HepG2 (cell line): Measurements from ENCODE around the gene STK10. TPM values are rescaled to one million over a fixed set of nuclear protein-coding genes. Genes with fewer than 3 reads are reported as not detected.

Experiments
- ATAC-seq: fragments of 200-7000 bp; cut with Tn5 transposase; 3 replicates; pipeline ENCODE4 v1.9.1; 2020; ENCODE audit warnings: mild to moderate bottlenecking, moderate library complexity
- BruUV-seq: library from RNA; stranded (reverse); fragments of 400-500 nt; replicated peaks from 2 replicates; lab custom pipeline; 2021; lab: Mats Ljungman, UMichigan
- CTCF ChIA-PET: fragments of 300-600 bp; formaldehyde crosslinking; extraction: SDS; loops from one replicate; lab custom pipeline; 2021; ENCODE audit warnings: low total read pairs, inconsistent platforms, low intra/inter-chr PET ratio; lab: Yijun Ruan, JAX
- POLR2A ChIA-PET: fragments of 350-600 bp; sonication (Branson Sonifier 250); formaldehyde crosslinking; loops from one replicate; lab custom pipeline; 2020; ENCODE audit warnings: antibody characterized with exemption, inconsistent platforms; lab: Yijun Ruan, JAX
- DNase-seq: peaks from one replicate; pipeline ENCODE4 v3.0.0-alpha.2; 2015; ENCODE audit warnings: low spot score
- FAIRE-seq: peaks from 3 replicates; lab custom pipeline; 2011; peaks lifted over from hg19 to GRCh38; lab: Jason Lieb, UNC
- H2AFZ ChIP-seq: one replicate; pipeline ENCODE4 v1.6.1; 2011; ENCODE audit warnings: low read length, inconsistent platforms
- H3K27ac ChIP-seq: fragments of 300-600 bp; 3 replicates; pipeline ENCODE4 v1.8.0; 2011; ENCODE audit warnings: mixed run types, mild to moderate bottlenecking, mixed read lengths, low read length, inconsistent platforms; ENCODE audit not compliant: insufficient read depth; ENCODE audit errors: extremely low read length
- H3K27me3 ChIP-seq, 2 experiments: fragments of 200-600 bp in 1 of 2; 2 replicates in 1 of 2; 3 replicates in 1 of 2; pipeline versions ENCODE4 v1.6.0 to v1.8.0; 2011; ENCODE audit warnings: low read length in 2 of 2, mild to moderate bottlenecking in 2 of 2, moderate library complexity in 2 of 2, inconsistent platforms in 1 of 2; ENCODE audit not compliant: insufficient read depth in 2 of 2, control insufficient read depth in 1 of 2
- H3K36me3 ChIP-seq, 2 experiments: fragments of 200-600 bp in 1 of 2; replicated peaks in 1 of 2; 2 replicates in 1 of 2; 3 replicates in 1 of 2; pipeline versions ENCODE4 v1.5.1 to v1.8.0; 2011; ENCODE audit warnings: low read length in 2 of 2, inconsistent platforms in 1 of 2; ENCODE audit not compliant: insufficient read depth in 2 of 2, control insufficient read depth in 1 of 2
- H3K4me1 ChIP-seq: 2 replicates; pipeline ENCODE4 v1.5.1; 2012; ENCODE audit warnings: low read length, inconsistent platforms; ENCODE audit not compliant: insufficient read depth
- H3K4me2 ChIP-seq: 2 replicates; pipeline ENCODE4 v1.6.0; 2011; ENCODE audit warnings: low read depth, low read length, inconsistent platforms
- H3K4me3 ChIP-seq, 3 experiments: fragments of 200-600 bp in 1 of 3; sonication (generic), shearing (Covaris generic) in 1 of 3; replicated peaks in 1 of 3; 2 replicates each; pipeline ENCODE4 v1.5.1; 2011 to 2016; ENCODE audit warnings: low read length in 3 of 3, inconsistent platforms in 2 of 3, low read depth in 2 of 3, mild to moderate bottlenecking in 2 of 3, control low read depth in 1 of 3, mixed read lengths in 1 of 3; ENCODE audit not compliant: insufficient read depth in 1 of 3
- H3K79me2 ChIP-seq: one replicate; pipeline ENCODE4 v1.6.1; 2011; ENCODE audit warnings: low read length, inconsistent platforms; ENCODE audit not compliant: insufficient read depth
- H3K9ac ChIP-seq: 2 replicates; pipeline ENCODE4 v1.6.0; 2011; ENCODE audit warnings: mild to moderate bottlenecking, low read depth, low read length, inconsistent platforms; ENCODE audit not compliant: insufficient read depth
- H3K9me3 ChIP-seq: 2 replicates; pipeline ENCODE4 v1.5.1; 2012; ENCODE audit warnings: mild to moderate bottlenecking, low read length
- H4K20me1 ChIP-seq: 2 replicates; pipeline ENCODE4 v1.6.0; 2011; ENCODE audit warnings: inconsistent platforms, mild to moderate bottlenecking, low read length, moderate library complexity; ENCODE audit not compliant: insufficient read depth
- ARID5B ChIP-seq: IDR thresholded peaks from 2 replicates; pipeline ENCODE4 v1.4.0; 2020; ENCODE audit warnings: mild to moderate bottlenecking, missing genetic modification reagents
- CENPBD1 ChIP-seq: sonication (generic); formaldehyde crosslinking; IDR thresholded peaks from 2 replicates; pipeline ENCODE4 v1.8.0; 2022; ENCODE audit warnings: missing genetic modification reagents, low read depth, mild to moderate bottlenecking, borderline replicate concordance
- GTF3A ChIP-seq: sonication (generic); formaldehyde crosslinking; conservative IDR thresholded peaks from 2 replicates; pipeline ENCODE4 v1.4.0; 2020; ENCODE audit warnings: mild to moderate bottlenecking, missing genetic modification reagents
- HOXA5 ChIP-seq: sonication (generic); formaldehyde crosslinking; IDR thresholded peaks from 2 replicates; pipeline ENCODE4 v1.4.0; 2020; ENCODE audit warnings: missing genetic modification reagents
- IRF1 ChIP-seq: sonication (generic); formaldehyde crosslinking; IDR thresholded peaks from 2 replicates; pipeline ENCODE4 v1.4.0; 2020; ENCODE audit warnings: low read depth, mild to moderate bottlenecking, missing genetic modification reagents
- LCORL ChIP-seq, 2 experiments: fragments of 450-650 bp in 1 of 2; sonication (generic) in 1 of 2; formaldehyde crosslinking in 1 of 2; IDR thresholded peaks; 2 replicates each; pipeline versions ENCODE4 v1.5.0 to v1.6.1; 2017 to 2020; ENCODE audit warnings: antibody characterized with exemption in 1 of 2, missing genetic modification reagents in 1 of 2
- NCOR1 ChIP-seq: fragments of 200-600 bp; sonication (generic); IDR thresholded peaks from 2 replicates; pipeline ENCODE4 v1.7.0; 2017; ENCODE audit warnings: antibody characterized with exemption, low read length, borderline replicate concordance
- ZNF33A ChIP-seq: sonication (generic); formaldehyde crosslinking; IDR thresholded peaks from 2 replicates; pipeline ENCODE4 v1.5.1; 2020; ENCODE audit warnings: missing genetic modification reagents, mild to moderate bottlenecking, moderate library complexity, borderline replicate concordance
- ZNF441 ChIP-seq: sonication (generic); formaldehyde crosslinking; IDR thresholded peaks from 2 replicates; pipeline ENCODE4 v1.7.0; 2021; ENCODE audit warnings: missing genetic modification reagents, borderline replicate concordance
- ZNF513 ChIP-seq: sonication (generic); formaldehyde crosslinking; conservative IDR thresholded peaks from 2 replicates; pipeline ENCODE4 v1.5.0; 2020; ENCODE audit warnings: missing genetic modification reagents
- ZNF556 ChIP-seq: sonication (generic); formaldehyde crosslinking; IDR thresholded peaks from 2 replicates; pipeline ENCODE4 v1.4.0; 2020; ENCODE audit warnings: mild to moderate bottlenecking, missing genetic modification reagents, borderline replicate concordance
- ZNF563 ChIP-seq: sonication (generic); formaldehyde crosslinking; IDR thresholded peaks from 2 replicates; pipeline ENCODE4 v1.8.0; 2022; ENCODE audit warnings: mild to moderate bottlenecking, moderate library complexity, missing genetic modification reagents
- WGBS: methylation state at CpG from one replicate; pipeline ENCODE4 v1.1.6; 2017; ENCODE audit warnings: low lambda C conversion rate; 5-methylcytosine and 5-hydroxymethylcytosine counted together
- in situ Hi-C: cut with HindIII; loops from 2 replicates; pipeline ENCODE4 v1.10.0; 2017; ENCODE audit warnings: low pct_unique_long_range_greater_than_20kb; ENCODE audit not compliant: extremely low pct_ligation_motif_present
- intact Hi-C: fragments of 100-400 bp; cut with micrococcal nuclease; formaldehyde crosslinking; loops from one replicate; pipeline ENCODE4 v1.10.0; 2022; ENCODE audit not compliant: unreplicated experiment
- polyA plus RNA-seq, 8 experiments: library from polyadenylated mRNA; depleted of rRNA in 3 of 8; stranded (reverse) in 7 of 8; unstranded in 1 of 8; fragments of >200 nt; fragmentation: Illumina TruSeq in 4 of 8; extraction: Trizol in 4 of 8; gene quantifications; 2 replicates each; pipeline versions ENCODE4 v1.2.1 to v1.2.3, GENCODE V29; 2011 to 2016; ENCODE audit warnings: low read depth in 4 of 8, missing spikeins in 1 of 8, mixed read lengths in 1 of 8; ENCODE audit not compliant: insufficient read depth in 1 of 8
- total RNA-seq, 5 experiments: library from RNA; depleted of rRNA; stranded (reverse); fragments of >200 nt; fragmentation: Illumina TruSeq; extraction: Trizol; gene quantifications; 2 replicates each; pipeline ENCODE4 v1.2.3, GENCODE V29; 2016; ENCODE audit warnings: low read depth in 1 of 5

Gene STK10
- total and polyA plus RNA-seq, 2 of the 13 experiments (the other 11 are each of a cell fraction or from before 2014, with no cell fraction given): 7.0 to 7.2 TPM

GRCh38 chr5:172145870-172146747, 41.9 kb downstream of the STK10 start (continued):
- TF ChIP-seq CENPBD1 (no peak), ZNF563 (no peak), HOXA5 (CRISPR knock-in tag) (no peak)

GRCh38 chr5:172144931-172145869, 42.8 kb downstream of the STK10 start:
- no TSS peak for BruUV-seq
- POLR2A ChIA-PET: interaction anchor here (0.9 to 1.3 kb wide), 3 partner anchors 18 to 43 kb away, joined by 3 to 4 read pairs (median 3); partner anchors contain the start of gene STK10
- no peak for TF ChIP-seq ZNF513 (CRISPR knock-in tag)
- TF ChIP-seq NCOR1: 0 out of 2 replicates have a peak, but pooled peaks have one; percentile 36
- TF ChIP-seq LCORL (IDR thresholded peaks at IDR 0.05): no peak
- TF ChIP-seq LCORL (CRISPR knock-in tag; IDR thresholded peaks at IDR 0.05): no peak
- TF ChIP-seq ZNF33A: no peak
- TF ChIP-seq GTF3A (CRISPR knock-in tag): no peak
- TF ChIP-seq IRF1 (CRISPR knock-in tag): no peak
- no peak for TF ChIP-seq ZNF441 (CRISPR knock-in tag)
- TF ChIP-seq ARID5B: 0 out of 2 replicates have a peak, but pooled peaks have one; percentile 4
- TF ChIP-seq ZNF556: no peak

More at GRCh38 chr5:172144931-172145869, 42.8 kb downstream of the STK10 start:
- Histone ChIP-seq H3K4me3 (0 out of 6 replicates have a peak overlapping the region, but pooled peaks of 1 of the 3 experiments have one; percentile 19), H3K9me3 (no peaks in the 10 kb centered on the region), H3K27ac (peak overlapping the region; percentile 28), H3K4me1 (peaks cover 42% of the 10 kb centered on the region), H3K79me2 (no peaks in the 10 kb centered on the region), H3K4me2 (peak overlapping the region; percentile 49), H3K27me3 (no peaks in the 10 kb centered on the region), H3K9ac (no peak overlapping the region), H4K20me1 (no peaks in the 10 kb centered on the region), H3K36me3 (no peaks in the 10 kb centered on the region; a peak in 1 of 5 replicates), H2AFZ (no peak overlapping the region)
- ATAC-seq (peak; percentile 49), FAIRE-seq (peak; percentile 55), DNase-seq (no peak)
- WGBS: 84% methylated on average over 10 of the region's 15 CpGs
- intact Hi-C loops (no loop called here), in situ Hi-C loops (no loop called here)
- CTCF ChIA-PET: no interaction called here
